GM12864 (cell line): Measurements from ENCODE around the gene SPAG17.

Experiments
- DNase-seq: peaks from one replicate; pipeline ENCODE4 v3.0.0-alpha.2; 2011; ENCODE audit warnings: low read depth
- H3K4me3 ChIP-seq: 2 replicates; pipeline ENCODE4 v1.5.1; 2011; ENCODE audit warnings: mild to moderate bottlenecking, low read depth, low read length, control low read depth
- CTCF ChIP-seq: IDR thresholded peaks from 2 replicates; pipeline ENCODE4 v1.5.1; 2011; ENCODE audit warnings: low read depth, mild to moderate bottlenecking, moderate library complexity, low read length, control low read depth, inconsistent platforms; ENCODE audit errors: missing control alignments

Gene SPAG17

GRCh38 chr1:118128761-118129160 lies 56.3 kb downstream of the SPAG17 start:
- no peak for DNase-seq
- TF ChIP-seq CTCF: no peak
- no peak overlapping the region for H3K4me3 ChIP-seq

GRCh38 chr1:118124064-118124463 lies 61.0 kb downstream of the SPAG17 start:
- no peak for DNase-seq
- H3K4me3 ChIP-seq: no peak overlapping the region
- no peak for TF ChIP-seq CTCF

GRCh38 chr1:118123116-118123839 lies 61.8 kb downstream of the SPAG17 start:
- no peak for TF ChIP-seq CTCF
- no peak for DNase-seq
- no peak overlapping the region for H3K4me3 ChIP-seq

DNA sequence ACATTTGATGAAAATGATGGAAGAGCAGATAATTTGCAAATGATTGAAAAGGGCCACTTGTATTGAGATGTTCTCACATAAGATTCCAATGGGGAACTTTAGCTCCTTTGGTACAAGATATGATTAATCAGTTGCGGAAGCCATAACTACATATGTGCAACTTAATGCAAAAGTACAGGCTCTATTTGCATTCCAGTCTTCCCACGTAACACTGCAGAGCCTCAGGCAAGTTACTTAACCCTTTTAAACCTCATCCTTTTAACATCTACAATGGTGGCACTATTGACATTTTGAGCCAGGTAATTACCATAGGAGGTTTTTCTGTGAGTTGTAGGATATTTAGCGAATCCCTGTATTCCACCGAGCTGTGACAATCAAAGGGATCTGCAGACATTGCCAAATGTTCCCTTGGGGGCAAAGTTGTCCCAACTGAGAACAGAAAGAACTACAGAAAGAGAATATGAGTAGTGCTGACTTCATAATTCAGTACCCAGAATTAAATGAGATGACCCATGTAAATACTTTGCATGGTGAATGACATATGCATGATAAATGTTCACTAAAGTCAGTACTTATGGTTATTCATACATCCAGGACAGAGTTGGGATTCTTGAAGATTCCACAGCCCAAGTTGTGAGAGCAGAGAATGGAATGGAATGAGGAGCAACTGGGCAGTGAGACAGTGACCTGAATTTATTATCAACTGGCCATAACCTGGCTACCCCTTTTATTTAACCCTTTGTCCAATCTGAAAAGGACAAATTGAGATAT lies 62.6 kb downstream of the SPAG17 start:
- no peak overlapping the region for H3K4me3 ChIP-seq
- no peak for DNase-seq
- TF ChIP-seq CTCF: no peak

DNA sequence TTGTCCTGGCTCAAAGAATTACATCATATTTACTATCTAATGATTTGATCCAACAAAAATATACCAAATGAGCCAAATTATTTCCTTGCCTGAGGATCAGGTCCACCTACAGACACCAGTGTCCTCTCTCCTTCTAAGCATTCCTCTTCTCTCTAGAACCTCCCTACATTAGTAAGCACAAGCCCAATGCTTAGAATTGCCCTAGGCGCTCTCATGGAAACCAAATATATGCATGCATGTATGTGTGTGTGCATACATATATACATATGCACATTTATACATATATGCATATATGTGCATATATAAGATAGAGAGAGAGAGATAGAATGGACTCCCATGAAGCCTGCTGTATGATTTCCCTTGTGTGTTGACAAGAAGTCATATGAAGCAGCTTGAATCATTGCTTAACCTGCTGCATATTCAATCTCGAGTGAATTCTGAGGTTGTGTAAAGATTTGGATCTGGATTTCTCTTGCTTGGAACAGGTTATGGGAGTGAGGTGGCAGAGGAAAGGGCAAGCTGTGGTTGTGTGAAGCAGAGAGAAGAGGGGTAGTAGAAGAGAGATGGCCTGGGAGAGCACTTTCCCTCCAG lies 66.1 kb downstream of the SPAG17 start:
- no peak overlapping the region for H3K4me3 ChIP-seq
- DNase-seq: no peak
- no peak for TF ChIP-seq CTCF

- TF ChIP-seq CTCF: no peak
- H3K4me3 ChIP-seq: no peak overlapping the region
- no peak for DNase-seq
Measured at GRCh38 chr1:118118469-118118868, 66.6 kb downstream of the SPAG17 start.
